ENCODE data around the gene KHDRBS2.

Gene KHDRBS2

DNA sequence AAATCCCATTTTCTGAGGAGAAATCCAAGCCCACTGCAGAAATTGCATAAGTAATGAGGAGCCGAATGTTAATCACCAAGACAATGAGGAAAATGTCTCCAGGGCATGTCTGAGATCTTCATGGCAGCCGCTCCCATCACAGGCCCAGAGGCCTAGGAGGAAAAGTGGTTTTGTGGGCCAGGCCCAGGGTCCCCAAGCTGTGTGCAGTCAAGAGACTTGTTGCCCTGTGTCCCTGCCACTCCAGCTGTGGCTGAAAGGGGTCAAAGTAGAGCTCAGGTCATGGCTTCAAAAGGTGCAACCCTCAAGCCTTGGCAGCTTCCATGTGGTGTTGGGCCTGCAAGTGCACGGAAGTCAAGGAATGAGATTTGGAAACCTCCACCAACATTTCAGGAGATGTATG is 276.6 kb downstream of the KHDRBS2 start:
- DNase-seq: no peak

- no peak for DNase-seq
These were observed 296.4 kb downstream of the KHDRBS2 start for GRCh38 chr6:61989616-61990015.

DNA sequence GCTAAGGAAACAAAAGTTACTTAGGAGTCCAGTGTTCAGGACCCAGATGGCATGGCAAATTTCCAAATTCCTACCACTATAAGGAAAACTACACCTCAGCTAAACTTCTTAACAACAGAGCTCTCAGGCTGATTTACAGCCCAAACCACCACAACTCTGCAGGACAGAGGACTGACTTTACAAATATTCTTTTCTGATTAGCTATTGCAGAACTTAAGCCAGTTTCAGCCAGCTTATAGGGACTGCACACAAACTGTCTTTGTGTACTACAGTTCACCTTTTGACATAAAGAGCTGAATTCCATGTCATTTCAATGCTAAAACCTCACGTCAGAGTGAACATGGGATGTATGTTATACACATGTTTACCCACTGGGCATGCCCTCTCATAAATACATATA is 305.4 kb downstream of the KHDRBS2 start:
- DNase-seq: no peak

GRCh38 chr6:61977947-61978346 is 308.1 kb downstream of the KHDRBS2 start:
- DNase-seq: no peak

DNA sequence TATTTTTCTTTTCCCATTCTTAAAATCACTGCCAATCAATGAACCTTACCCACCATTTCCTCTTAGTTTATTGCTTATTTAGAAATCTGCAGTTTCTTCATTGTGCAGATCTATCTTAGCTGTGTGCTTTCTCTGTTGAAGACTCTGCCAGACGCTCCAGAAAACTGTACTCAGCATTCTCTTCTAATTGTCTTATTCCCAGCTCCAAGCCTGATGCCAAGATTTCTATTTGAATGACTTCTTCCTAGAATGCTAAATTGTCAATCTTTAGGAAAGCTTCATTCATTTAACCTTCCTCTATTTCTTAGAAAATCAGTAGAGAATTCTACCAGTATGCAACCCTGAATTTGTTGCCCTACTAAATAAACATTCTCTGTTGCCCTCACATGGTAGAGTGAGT is 308.9 kb downstream of the KHDRBS2 start:
- DNase-seq: no peak

DNA sequence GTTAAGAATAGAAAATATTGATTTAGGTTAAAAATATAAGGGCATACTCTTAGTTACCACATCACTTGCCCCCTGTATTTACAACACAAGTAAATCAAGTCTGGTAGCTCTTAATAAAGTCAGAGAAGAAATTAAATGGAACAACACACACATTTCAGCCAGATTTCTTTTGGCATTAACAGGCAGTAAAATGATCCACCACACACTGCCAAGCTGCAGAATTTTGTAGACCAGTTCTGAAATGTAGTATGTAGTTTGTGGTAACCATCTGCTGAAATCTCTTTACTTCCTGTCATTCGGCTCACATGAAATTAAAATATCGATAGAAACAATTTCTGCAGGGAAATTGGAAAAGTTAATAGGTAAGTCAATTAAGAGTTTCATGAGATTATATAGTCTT is 326.8 kb downstream of the KHDRBS2 start:
- DNase-seq: no peak

DNA sequence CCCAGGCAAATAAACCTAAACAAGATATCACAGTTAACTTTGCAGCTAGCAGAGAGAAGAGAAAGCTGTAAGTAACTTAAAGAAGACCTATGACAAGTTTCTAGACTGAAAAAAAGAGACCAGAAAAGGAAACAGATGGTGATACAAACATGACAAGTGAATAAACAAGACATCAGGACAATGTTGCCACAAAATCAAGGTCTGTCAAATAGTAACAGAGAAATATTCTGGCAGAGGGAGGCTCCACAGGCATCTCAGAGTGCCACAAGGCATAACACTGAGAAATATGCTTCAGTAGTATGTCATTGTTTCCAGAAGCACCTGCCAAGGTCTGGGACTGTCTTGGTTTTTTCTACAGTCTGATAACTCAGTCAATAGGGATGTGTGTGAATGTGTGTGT is 332.2 kb downstream of the KHDRBS2 start:
- DNase-seq: no peak

GRCh38 chr6:61951586-61951985 is 334.4 kb downstream of the KHDRBS2 start:
- no peak for DNase-seq

GRCh38 chr6:61950811-61951210 is 335.2 kb downstream of the KHDRBS2 start:
- no peak for DNase-seq

DNA sequence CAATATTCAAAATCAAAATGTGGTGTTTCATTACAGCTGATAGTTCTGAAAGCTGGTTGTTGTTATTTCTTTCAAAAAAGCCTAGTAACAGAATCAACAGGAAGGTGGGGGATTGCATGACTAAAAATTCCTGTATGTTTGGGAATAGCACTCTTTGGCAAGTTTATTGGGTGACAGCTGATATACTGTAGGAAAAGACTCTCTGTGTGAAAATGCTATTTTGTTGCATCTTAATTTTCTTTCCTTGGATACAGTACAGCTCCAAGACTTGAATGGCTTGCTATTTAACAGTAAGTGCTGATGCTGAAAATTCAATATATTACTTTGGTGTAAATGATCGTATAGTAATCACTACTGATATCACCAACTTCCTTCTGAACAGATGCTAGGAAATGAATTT is 336.1 kb downstream of the KHDRBS2 start:
- no peak for DNase-seq

DNA sequence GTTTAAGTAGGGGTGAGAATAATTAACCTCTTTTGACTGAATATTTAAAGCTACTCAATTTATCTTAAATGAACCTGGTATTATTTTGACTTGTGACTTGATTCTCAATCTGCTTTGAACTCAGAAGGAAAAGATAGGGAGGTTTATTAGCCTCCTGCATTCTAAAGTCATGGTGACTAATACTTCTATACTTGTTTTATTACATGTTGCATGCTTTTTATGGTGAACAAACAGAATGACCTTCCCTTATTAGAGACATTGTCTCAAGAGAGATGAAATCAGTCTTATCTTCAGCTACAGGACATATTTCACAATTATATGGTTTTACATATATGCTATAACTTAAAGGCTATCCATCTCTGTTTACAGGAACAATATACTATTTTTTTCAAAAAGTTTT is 336.9 kb downstream of the KHDRBS2 start:
- DNase-seq: no peak

DNA sequence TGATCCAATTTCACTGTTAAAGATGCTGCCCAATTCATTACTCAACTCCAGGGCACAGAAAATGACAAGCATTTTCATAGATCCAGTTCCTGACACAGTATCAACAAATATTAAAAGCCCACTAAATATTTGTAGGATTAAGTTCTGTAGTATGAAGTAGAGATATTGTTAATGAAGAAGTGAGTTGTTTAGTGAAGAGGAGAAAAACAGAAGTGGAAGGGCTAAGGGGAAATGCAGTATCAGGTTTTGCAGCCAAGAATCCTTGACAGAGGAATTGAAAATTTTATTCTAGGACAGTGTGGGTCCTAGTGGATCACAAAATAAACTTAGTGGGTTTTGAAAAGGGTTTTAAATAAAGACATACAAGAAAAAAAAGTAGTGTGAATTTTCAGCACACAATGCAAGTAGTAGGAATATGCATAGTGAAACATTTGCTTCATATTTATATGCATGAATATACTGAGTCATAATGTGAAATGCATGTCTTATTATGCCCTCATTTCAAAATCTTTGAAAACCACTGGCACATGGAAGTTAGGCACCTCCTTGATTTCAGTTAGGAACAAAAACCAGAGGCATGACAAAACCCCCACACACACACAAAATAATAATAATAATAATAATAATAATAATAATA is 338.6 kb downstream of the KHDRBS2 start:
- DNase-seq: no peak

DNA sequence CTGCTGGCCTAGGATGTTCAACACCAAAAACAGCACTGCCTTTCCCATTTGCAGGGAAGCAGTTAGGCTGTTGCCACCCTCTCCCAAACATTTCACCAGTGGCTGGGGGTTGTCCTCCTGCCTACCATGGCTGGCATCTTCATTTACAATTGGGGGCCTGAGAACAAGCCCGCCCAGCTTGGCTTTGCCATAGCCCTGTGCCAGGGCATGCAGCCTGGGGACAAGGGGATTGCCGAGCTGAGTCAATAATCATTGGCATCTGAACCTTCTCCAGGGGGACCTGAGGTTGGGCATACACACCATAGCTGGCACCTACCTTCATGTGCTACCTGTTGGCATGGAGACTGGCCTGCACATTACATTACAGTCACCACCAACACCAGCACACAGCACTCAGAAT is 345.1 kb downstream of the KHDRBS2 start:
- no peak for DNase-seq

DNA sequence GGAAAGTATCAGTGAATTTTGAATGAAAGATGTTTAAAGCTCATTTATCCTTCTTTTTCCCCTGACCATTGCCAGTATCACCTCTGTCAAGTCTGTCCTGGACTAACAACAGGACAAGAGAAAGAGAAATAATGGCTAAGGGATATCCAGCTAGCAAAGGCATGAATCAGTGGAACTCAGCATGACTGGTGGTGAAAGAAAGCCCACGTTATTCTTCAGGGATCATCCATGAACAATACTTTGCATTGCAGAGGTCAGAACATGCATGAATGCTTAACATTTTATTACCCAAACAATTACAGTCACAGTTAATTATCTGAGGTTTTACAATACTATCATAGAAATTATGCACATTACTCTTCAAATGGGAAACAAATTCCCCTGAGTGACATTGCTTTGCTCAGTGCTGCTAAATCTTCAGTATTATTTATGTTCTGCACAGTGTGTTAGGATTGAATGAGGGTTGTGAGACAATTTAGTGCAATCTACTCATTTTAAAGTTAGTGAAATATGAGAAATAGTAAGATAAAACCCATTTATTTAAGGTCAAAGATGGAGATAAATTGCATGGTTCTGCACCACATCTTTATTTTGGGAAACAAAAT is 350.7 kb downstream of the KHDRBS2 start:
- no peak for DNase-seq

DNA sequence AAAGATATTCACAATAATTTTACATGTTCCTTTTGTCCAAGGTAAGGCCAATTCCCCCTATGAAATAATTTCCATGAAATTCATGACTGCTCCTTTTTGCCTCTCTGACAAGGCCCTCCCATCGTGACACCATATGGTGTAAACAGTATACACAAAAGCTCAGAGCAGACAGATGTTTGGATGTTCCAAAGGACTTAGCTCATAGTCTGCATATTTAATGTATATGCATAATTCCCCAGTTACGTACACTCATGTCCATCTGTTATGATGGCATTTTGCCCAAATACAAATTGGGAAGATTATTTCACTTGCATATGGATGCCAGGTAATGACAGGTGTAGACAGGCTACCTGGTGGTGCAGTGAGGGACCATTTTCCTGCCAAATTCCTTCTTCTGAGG is 376.5 kb downstream of the KHDRBS2 start:
- no peak for DNase-seq

DNA sequence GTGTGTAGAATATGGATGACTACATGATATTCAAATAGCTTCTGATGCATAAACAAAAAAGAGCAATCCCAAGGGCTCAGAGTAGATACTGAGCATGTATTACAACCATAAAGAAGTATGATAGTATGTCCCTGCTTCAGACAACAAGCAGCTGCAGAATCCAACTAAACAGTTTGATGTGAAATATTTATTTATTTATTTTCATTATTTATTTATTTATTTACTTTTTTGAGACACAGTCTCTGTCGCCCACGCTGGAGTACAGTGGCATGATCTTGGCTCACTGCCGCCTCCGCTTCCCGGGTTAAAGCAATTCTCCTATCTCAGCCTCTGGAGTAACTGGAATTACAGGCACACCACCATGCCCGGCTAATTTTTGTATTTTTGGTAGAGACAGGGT is 384.3 kb downstream of the KHDRBS2 start:
- DNase-seq: no peak

DNA sequence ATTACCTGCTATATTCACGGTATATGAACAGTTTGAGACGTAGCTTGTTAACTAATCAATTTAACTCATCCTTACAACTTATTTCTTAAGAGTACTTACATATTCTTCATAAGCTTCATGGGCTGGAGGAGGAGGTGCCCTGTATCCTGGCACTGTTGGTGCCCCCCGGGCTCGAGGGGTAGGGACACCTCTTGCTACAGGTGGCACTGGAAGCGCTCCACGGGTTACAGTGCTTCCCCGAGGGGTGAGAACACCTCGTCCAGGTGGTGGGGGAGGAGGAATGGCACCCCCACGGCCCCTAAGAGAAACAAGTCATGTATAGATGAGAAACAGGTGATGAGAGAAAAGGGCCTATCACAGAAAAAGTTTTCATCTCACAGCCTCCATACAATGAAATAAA is 391.5 kb downstream of the KHDRBS2 start:
- no peak for DNase-seq

DNA sequence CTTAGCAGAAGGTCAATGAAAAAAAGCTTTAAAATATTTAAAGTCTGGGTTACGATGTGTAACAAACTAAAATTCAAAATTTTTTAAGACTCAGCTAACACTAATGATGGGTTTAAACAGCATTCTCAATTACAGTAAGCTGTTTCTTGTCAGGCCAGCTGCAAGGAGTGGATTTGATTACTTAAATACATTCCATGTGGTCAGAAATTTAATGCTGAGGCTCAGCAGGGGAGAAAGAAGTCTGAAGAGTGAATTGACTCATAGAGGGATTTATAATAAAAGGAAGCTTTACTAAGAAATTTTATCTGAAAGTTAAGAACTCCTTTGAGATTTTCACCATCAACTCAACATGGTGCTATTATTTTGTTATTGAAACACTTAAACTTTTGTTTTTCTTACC is 398.6 kb downstream of the KHDRBS2 start:
- DNase-seq: no peak

GRCh38 chr6:61886608-61887259 is 399.3 kb downstream of the KHDRBS2 start:
- DNase-seq: no peak

- DNase-seq: no peak
These were observed 416.2 kb downstream of the KHDRBS2 start for GRCh38 chr6:61869632-61870400.

DNA sequence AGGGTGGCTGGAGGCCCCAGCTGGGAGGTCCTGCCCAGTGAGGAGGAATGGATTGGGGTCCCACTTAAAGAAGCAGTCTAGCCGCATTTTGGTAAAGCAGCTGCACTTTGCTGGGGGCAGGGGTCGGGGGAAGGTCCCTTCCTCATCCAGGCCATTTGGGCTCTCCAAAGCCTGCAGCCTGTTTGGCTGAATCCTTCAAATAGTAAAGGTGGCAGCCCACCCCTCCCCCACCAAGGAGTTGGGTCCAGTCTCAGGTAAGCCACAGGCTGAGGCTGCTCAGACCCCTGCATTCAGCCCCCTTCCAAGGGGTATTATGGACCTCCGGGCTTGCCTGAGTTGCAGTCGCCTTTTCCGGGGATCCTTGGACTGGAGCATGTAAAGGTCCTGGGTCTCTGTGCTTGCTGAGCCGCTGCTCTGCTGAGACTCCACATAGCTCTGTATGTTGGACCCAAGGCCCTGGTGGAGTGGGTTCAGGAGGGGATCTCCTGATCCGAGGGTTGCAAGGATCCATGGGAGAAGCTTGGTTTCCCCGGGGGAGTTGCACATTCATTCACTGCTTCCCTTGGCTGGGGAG is 417.4 kb downstream of the KHDRBS2 start:
- no peak for DNase-seq

GRCh38 chr6:61867635-61868034 is 418.4 kb downstream of the KHDRBS2 start:
- no peak for DNase-seq

GRCh38 chr6:61857541-61857940 is 428.5 kb downstream of the KHDRBS2 start:
- DNase-seq: no peak

DNA sequence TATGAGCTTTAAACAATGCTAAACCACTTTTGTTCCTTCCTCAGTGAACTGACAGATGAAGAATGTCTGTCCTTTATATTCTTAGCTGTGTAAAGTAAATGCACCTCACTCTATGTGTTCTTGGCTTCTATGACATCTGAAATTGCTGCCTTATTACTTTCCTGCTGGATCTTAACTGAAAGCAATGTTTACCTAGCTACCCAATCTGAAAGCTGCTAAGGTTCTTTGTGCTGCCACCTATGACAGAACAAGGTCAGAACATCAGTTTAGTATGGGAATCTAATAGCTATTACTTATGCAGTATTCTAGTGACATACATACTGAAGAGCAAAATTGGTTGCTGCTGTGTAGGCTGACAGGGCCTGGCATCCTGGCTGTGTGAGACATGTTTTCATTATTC is 444.1 kb downstream of the KHDRBS2 start:
- DNase-seq: no peak

All from NCI-H510A (cell line).